Upper lobe of right lung (tissue), 1 donor: ENCODE data around the gene EFNB2. TPM values are rescaled to one million over a fixed set of nuclear protein-coding genes. Genes with fewer than 3 reads are reported as not detected.

Experiments used
- ATAC-seq: fragments of 200-7000 bp; cut with Tn5 transposase; one replicate; pipeline ENCODE4 v1.9.1; 2020; ENCODE audit warnings: mild to moderate bottlenecking, moderate library complexity
- DNase-seq: peaks from one replicate; pipeline ENCODE4 v3.0.0-alpha.2; 2020
- H3K27ac ChIP-seq: fragments of 200-600 bp; one replicate; pipeline ENCODE4 v1.8.0; 2022
- H3K27me3 ChIP-seq: fragments of 200-600 bp; one replicate; pipeline ENCODE4 v1.8.0; 2022; ENCODE audit warnings: mild to moderate bottlenecking
- H3K36me3 ChIP-seq: fragments of 200-600 bp; one replicate; pipeline ENCODE4 v1.8.0; 2022
- H3K4me1 ChIP-seq: fragments of 200-600 bp; one replicate; pipeline ENCODE4 v1.8.0; 2022
- H3K4me3 ChIP-seq: fragments of 200-600 bp; one replicate; pipeline ENCODE4 v1.8.0; 2022; ENCODE audit warnings: mild to moderate bottlenecking
- H3K9me3 ChIP-seq: fragments of 200-600 bp; one replicate; pipeline ENCODE4 v1.8.0; 2022
- intact Hi-C: fragments of 100-400 bp; cut with DNase I; formaldehyde crosslinking; loops from one replicate; pipeline ENCODE4 v1.11.0; 2022
- total RNA-seq: library from RNA; stranded (reverse); fragmentation: NEBNext Ultra II Directional; extraction: Animal tissue kit (Norgen Biotek cat#: 25700); gene quantifications from one replicate; pipeline ENCODE4 v1.2.1, GENCODE V29; 2021
- TF ChIP-seq, protein P1 (sequence below): fragments of 200-600 bp; IDR thresholded peaks from one replicate; pipeline ENCODE4 v1.8.0; 2022; ENCODE audit warnings: antibody characterized with exemption
- donor health status: DM: no; HTN: yes; CAD: no; lungs with severe emphysema.

The EFNB2 gene
- total RNA-seq, 1 donor from 2014 or later: 55.1 TPM

- Histone ChIP-seq H3K9me3 (no peaks in the 10 kb centered on the region), H3K36me3 (no peaks in the 10 kb centered on the region), H3K4me1 (peaks cover 8% of the 10 kb centered on the region), H3K27ac (no peak overlapping the region), H3K27me3 (no peaks in the 10 kb centered on the region), H3K4me3 (no peak overlapping the region)
- TF ChIP-seq, protein P1, sequence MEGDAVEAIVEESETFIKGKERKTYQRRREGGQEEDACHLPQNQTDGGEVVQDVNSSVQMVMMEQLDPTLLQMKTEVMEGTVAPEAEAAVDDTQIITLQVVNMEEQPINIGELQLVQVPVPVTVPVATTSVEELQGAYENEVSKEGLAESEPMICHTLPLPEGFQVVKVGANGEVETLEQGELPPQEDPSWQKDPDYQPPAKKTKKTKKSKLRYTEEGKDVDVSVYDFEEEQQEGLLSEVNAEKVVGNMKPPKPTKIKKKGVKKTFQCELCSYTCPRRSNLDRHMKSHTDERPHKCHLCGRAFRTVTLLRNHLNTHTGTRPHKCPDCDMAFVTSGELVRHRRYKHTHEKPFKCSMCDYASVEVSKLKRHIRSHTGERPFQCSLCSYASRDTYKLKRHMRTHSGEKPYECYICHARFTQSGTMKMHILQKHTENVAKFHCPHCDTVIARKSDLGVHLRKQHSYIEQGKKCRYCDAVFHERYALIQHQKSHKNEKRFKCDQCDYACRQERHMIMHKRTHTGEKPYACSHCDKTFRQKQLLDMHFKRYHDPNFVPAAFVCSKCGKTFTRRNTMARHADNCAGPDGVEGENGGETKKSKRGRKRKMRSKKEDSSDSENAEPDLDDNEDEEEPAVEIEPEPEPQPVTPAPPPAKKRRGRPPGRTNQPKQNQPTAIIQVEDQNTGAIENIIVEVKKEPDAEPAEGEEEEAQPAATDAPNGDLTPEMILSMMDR: no peak
- ATAC-seq (no peak), DNase-seq (no peak)
- intact Hi-C loops: no loop called here
Measured at GRCh38 chr13:106517109-106517847, 18.2 kb downstream of the EFNB2 start.

DNA sequence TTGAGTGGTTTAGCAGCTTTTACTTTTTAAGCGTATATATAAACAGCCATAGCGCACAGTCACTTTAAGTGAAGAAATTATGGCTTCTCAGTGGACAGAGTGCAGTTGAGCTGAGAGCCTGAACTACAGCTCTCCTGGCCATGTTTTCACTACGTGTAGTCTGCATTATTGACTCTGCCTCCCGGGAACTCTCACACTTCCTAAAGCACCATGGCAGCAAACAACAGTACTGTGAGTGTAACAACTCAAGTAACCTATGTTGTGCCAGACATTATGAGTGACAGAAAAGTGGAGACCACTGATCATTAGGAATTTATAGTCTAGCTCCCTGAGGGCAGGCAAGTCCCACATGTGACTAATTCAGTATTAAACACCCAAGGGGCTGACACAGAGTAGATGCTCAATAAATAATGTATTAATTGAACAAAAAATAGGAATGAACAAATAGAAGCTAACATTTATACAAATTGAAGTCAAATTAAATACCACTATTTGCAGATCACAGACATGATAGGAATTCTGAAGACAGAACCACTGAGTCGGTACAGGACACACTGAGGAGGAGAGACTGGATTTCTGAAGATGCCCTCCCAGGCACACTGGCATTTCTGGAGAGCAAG, 19.7 kb downstream of the EFNB2 start:
- no peak for DNase-seq
- H3K9me3 ChIP-seq: no peaks in the 10 kb centered on the region
- H3K4me1 ChIP-seq: peaks cover 5% of the 10 kb centered on the region
- no peak overlapping the region for H3K4me3 ChIP-seq
- no peak overlapping the region for H3K27ac ChIP-seq
- intact Hi-C loops: no loop called here
- no peaks in the 10 kb centered on the region for H3K27me3 ChIP-seq
- H3K36me3 ChIP-seq: no peaks in the 10 kb centered on the region
- peak; percentile 63 for ATAC-seq
- TF ChIP-seq, protein P1: no peak

GRCh38 chr13:106514928-106515634, 20.4 kb downstream of the EFNB2 start:
- no peaks in the 10 kb centered on the region for H3K9me3 ChIP-seq
- no peak overlapping the region for H3K4me3 ChIP-seq
- no peak for ATAC-seq
- peaks cover 5% of the 10 kb centered on the region for H3K4me1 ChIP-seq
- intact Hi-C loops: no loop called here
- no peak for DNase-seq
- H3K27me3 ChIP-seq: no peaks in the 10 kb centered on the region
- H3K27ac ChIP-seq: no peak overlapping the region
- TF ChIP-seq, protein P1: no peak
- H3K36me3 ChIP-seq: no peaks in the 10 kb centered on the region

DNA sequence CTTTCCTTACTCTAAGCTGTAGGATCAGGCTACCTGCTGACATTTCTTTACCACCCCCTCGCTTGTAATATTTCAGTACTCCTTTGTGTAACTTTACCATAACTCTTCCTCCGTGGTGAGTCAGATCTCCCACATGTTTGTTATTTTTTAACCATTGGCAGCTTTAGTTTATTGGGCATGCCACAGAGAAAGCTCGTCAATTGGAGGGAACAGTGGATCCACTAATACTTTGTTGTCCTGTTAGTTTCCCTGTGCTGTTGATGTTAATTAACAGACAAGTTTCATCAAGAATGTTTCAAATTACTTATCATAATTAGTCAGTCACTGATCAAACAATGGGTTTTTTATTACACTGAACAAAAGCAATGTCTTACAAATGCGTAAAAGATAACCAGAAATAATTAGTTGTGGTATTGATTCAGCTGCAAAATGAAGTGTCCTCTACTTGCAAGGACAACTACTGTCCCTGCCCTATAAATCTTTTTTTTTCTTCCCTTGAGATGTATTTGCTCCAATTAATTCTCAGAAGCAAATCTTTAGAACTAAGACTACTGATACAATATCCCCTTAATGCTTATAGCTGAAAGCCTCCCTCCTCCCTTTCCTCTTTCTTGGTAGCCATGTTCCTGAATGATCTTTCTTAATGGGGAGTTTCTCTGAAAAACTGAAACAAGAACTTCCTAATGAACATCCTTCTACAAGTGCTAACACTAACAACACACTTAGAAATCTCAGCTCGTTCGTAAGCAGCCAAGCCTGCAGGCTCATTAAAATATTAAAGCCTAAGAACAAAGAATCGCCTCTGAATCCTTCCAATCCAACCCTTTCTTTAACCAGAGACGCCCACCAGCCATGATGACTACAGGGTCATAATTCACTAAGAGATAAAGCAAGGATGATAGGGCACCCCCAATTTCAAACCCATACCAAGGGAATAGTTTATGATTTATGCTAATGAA, 22.2 kb downstream of the EFNB2 start:
- ATAC-seq (no peak), DNase-seq (no peak)
- Histone ChIP-seq H3K27ac (no peak overlapping the region), H3K4me1 (peaks cover 5% of the 10 kb centered on the region), H3K27me3 (no peaks in the 10 kb centered on the region), H3K36me3 (no peaks in the 10 kb centered on the region), H3K9me3 (no peaks in the 10 kb centered on the region), H3K4me3 (no peak overlapping the region)
- intact Hi-C loops: no loop called here
- TF ChIP-seq, protein P1: no peak

DNA sequence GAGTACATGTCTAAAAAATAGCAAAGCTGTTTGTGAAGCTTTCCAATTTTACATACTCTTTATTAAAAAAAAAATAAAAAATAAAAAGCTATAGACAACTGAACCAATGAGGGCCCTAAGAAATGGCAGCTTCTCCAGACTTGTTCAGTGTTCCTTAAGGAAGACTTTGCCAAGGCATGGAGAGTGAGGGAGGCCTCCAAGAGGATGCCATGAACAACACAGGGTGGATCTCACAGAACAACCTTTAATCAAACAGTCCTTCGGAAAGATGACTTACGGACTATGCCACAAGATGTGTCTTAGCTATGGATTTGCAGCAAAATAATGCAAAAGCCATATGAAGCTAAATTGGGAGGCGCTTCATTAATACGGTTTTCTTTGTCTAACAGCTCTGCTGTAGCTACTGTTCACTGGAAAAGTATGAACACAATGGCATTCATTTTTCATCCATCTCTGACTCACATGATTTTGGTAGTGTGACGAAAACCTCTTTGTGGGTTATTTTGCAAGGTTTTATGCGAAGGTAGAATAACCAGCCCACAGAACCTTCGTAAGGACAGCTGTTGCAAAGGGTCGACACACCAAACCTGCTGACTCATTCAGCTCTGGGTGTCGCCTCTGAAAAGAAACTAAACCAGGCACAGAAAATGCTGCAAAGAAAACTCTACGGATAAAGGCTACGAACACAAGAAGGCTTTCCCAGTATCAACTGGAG, 27.7 kb downstream of the EFNB2 start:
- intact Hi-C loops: no loop called here
- DNase-seq (no peak), ATAC-seq (peak; percentile 46)
- TF ChIP-seq, protein P1: no peak
- no peaks in the 10 kb centered on the region for H3K9me3 ChIP-seq
- H3K4me3 ChIP-seq: no peak overlapping the region
- H3K27ac ChIP-seq: no peak overlapping the region
- H3K36me3 ChIP-seq: no peaks in the 10 kb centered on the region
- peaks cover 10% of the 10 kb centered on the region for H3K4me1 ChIP-seq
- H3K27me3 ChIP-seq: no peaks in the 10 kb centered on the region
